ENCODE data around the gene IPO4.

The IPO4 gene

DNA sequence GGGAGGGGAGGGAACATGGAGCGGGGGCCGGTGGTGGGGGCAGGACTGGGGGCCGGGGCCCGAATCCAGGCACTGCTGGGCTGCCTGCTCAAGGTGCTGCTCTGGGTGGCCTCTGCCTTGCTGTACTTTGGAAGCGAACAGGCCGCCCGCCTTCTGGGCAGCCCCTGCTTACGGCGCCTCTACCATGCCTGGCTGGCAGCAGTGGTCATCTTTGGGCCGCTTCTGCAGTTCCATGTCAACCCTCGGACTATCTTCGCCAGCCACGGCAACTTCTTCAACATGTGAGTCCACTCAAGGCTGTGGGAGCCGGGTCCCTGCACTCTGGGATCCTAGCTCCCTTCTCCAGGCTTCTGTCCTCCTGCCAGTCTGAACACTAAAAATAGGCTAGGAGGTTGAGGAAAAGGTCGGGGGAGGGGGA, 57.1 kb downstream of the IPO4 start:
- DNase-seq (ENCODE audit: low spot score): no peak

DNA sequence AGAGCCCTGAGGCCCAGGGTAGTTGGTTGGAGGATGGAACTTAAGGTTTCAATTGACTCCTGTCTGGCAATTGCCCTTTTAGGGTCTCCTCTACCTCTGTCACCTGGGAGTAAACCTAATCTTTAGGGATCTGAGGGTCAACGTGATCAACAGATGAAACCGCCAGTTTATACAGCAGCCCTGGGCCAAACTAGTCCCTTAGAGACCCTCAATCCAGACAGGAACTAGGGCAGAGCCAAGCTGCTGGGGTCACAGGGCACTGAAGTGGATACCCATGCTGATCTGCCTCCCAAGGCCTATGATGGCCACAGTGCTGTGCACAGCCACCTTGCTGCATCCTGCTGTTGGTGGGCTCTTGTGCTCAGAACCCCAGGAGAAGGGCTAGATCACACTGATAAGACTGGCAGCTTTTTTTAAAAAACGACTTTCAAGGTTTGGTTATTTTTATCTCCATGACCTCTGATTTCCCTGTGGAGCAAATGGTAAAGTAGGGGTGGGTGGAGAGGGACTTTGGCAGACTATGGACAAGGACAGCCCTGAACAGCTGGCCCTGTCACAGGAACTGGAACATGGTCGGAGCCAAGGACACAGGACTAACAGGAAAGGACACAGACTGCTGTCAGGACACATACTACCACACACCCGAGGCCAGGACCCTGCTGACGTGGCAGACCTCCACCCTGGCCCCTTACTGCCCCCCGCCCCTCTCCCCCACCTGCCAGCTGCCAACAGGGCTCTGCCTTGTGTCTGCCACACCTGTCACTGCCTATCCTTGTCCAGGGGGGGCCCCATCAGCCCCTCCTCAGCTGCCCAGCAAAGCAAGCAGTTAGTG, 57.7 kb downstream of the IPO4 start:
- no peak for DNase-seq (ENCODE audit: low spot score)

GRCh38 chr14:24130380-24130716, 58.3 kb downstream of the IPO4 start, which contains the start of gene FITM1:
Gene FITM1, plus strand, starts transcription at chr14:24130659. Its CDS starts 905 bp downstream, at chr14:24131564.
- DNase-seq (ENCODE audit: low spot score): no peak

Data from iPS-NIHi11 (cell line).